ENCODE measurements around the gene TRIM46. TPM values are rescaled to one million over a fixed set of nuclear protein-coding genes. Genes with fewer than 3 reads are reported as not detected.
A peak's percentile ranks its signal among the peaks of the same experiment; 100 is the strongest.

TRIM46 gene
- total and polyA plus RNA-seq, 9 of the 15 experiments (the other 6 are each of a cell fraction or from before 2014, with no cell fraction given) = 0.05 to 0.60 (median 0.16) TPM; not detected in 3

- TF ChIP-seq ZNF395 (CRISPR knock-in tag; IDR thresholded peaks at IDR 0.05) = peak; percentile 53
- TF ChIP-seq DIDO1 (tag; IDR thresholded peaks at IDR 0.05; ENCODE audit: low read depth) = peak; percentile 84
- TF ChIP-seq, protein P1, sequence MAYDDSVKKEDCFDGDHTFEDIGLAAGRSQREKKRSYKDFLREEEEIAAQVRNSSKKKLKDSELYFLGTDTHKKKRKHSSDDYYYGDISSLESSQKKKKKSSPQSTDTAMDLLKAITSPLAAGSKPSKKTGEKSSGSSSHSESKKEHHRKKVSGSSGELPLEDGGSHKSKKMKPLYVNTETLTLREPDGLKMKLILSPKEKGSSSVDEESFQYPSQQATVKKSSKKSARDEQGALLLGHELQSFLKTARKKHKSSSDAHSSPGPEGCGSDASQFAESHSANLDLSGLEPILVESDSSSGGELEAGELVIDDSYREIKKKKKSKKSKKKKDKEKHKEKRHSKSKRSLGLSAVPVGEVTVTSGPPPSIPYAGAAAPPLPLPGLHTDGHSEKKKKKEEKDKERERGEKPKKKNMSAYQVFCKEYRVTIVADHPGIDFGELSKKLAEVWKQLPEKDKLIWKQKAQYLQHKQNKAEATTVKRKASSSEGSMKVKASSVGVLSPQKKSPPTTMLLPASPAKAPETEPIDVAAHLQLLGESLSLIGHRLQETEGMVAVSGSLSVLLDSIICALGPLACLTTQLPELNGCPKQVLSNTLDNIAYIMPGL (CRISPR knock-in tag; IDR thresholded peaks at IDR 0.05) = no peak
- peak; percentile 13; the same call in 1 of the 2 replicates for TF ChIP-seq MXI1 (IDR thresholded peaks at IDR 0.05; ENCODE audit: low read depth, low read length)
- peak; percentile 80 for TF ChIP-seq C11orf30 (IDR thresholded peaks at IDR 0.05; ENCODE audit: low read depth)
- no peak for TF ChIP-seq SP2 (IDR thresholded peaks at IDR 0.05; ENCODE audit: extremely low read depth, low read depth, low read length, poor library complexity, severe bottlenecking)
- TF ChIP-seq NBN (IDR thresholded peaks at IDR 0.05; ENCODE audit: low read depth) = 0 out of 2 replicates have a peak, but pooled peaks have one; percentile 24
- TF ChIP-seq SNAPC5 (CRISPR knock-in tag; IDR thresholded peaks at IDR 0.05) = no peak
- TF ChIP-seq PHTF2 (CRISPR knock-in tag; IDR thresholded peaks at IDR 0.05) = no peak
- no peak for TF ChIP-seq ZBTB9 (CRISPR knock-in tag; IDR thresholded peaks at IDR 0.05)
- TF ChIP-seq BCOR (IDR thresholded peaks at IDR 0.05) = no peak
- no peak for TF ChIP-seq PTBP1 (IDR thresholded peaks at IDR 0.05; ENCODE audit: low read depth, low read length)
- no peak for TF ChIP-seq SRF (CRISPR knock-in tag; IDR thresholded peaks at IDR 0.05)
- TF ChIP-seq ARID2 (IDR thresholded peaks at IDR 0.05) = no peak
- no peak for TF ChIP-seq POLR3A (IDR thresholded peaks at IDR 0.05; ENCODE audit: borderline replicate concordance, extremely low read depth, insufficient read depth, insufficient read length)
- TF ChIP-seq GATAD2B (IDR thresholded peaks at IDR 0.05; ENCODE audit: borderline replicate concordance) = no peak
- no peak for TF ChIP-seq GATAD2A (IDR thresholded peaks at IDR 0.05)
- no peak for TF ChIP-seq NCOA2 (IDR thresholded peaks at IDR 0.05; ENCODE audit: partially characterized antibody in 2 of 2)
- no peak for TF ChIP-seq TCFL5 (CRISPR knock-in tag; conservative IDR thresholded peaks at IDR 0.05)
- TF ChIP-seq RCOR1 (IDR thresholded peaks at IDR 0.05; ENCODE audit: borderline replicate concordance in 1 of 2, low read depth in 2 of 2, low read length in 2 of 2) = peak in 1 of 2 experiments; percentile 18; a peak in 1 of 4 replicates
- TF ChIP-seq RBM17 (IDR thresholded peaks at IDR 0.05; ENCODE audit: borderline replicate concordance, low read depth, low read length) = no peak
- TF ChIP-seq IFI16 (CRISPR knock-in tag; IDR thresholded peaks at IDR 0.05) = no peak
- TF ChIP-seq, protein P2, sequence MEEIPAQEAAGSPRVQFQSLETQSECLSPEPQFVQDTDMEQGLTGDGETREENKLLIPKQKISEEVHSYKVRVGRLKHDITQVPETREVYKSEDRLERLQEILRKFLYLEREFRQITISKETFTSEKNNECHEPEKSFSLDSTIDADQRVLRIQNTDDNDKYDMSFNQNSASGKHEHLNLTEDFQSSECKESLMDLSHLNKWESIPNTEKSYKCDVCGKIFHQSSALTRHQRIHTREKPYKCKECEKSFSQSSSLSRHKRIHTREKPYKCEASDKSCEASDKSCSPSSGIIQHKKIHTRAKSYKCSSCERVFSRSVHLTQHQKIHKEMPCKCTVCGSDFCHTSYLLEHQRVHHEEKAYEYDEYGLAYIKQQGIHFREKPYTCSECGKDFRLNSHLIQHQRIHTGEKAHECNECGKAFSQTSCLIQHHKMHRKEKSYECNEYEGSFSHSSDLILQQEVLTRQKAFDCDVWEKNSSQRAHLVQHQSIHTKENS (CRISPR knock-in tag; IDR thresholded peaks at IDR 0.05) = no peak
Measured at GRCh38 chr1:155139895-155140629, 33.6 kb upstream of the TRIM46 start, which contains the start of gene DPM3 (continued).
